ENCODE data around the gene TMEM272.

- TF ChIP-seq CTCF (IDR thresholded peaks at IDR 0.05; ENCODE audit: insufficient read depth, low read length, poor library complexity, severe bottlenecking) (no peak), EZH2phosphoT487 (conservative IDR thresholded peaks at IDR 0.05; ENCODE audit: low read length) (no peak)
These were observed 16.8 kb upstream of the TMEM272 start, which contains the start of gene CCDC70 for GRCh38 chr13:51861723-51862300.
